NCI-H1105 (cell line): Measurements from ENCODE around the gene INTS1.

Source experiments
- DNase-seq: peaks from one replicate; lab custom pipeline; 2025; lab: John Stamatoyannopoulos, UW

INTS1 gene

GRCh38 chr7:1503390-1503789, 799 bp downstream of the INTS1 start:
- no peak for DNase-seq

GRCh38 chr7:1502845-1503244, 1.3 kb downstream of the INTS1 start:
- DNase-seq: no peak

- DNase-seq: no peak
Measured at GRCh38 chr7:1501487-1502270, 2.5 kb downstream of the INTS1 start.

GRCh38 chr7:1500064-1500807, 4.0 kb downstream of the INTS1 start:
- no peak for DNase-seq

GRCh38 chr7:1499367-1500029, 4.7 kb downstream of the INTS1 start:
- no peak for DNase-seq

GRCh38 chr7:1498370-1499305, 5.6 kb downstream of the INTS1 start:
- no peak for DNase-seq

GRCh38 chr7:1497293-1497927, 6.8 kb downstream of the INTS1 start:
- no peak for DNase-seq

- no peak for DNase-seq
Measured at GRCh38 chr7:1496531-1497292, 7.5 kb downstream of the INTS1 start.

- DNase-seq: no peak
Measured at GRCh38 chr7:1495564-1496242, 8.5 kb downstream of the INTS1 start.

GRCh38 chr7:1494866-1495563, 9.2 kb downstream of the INTS1 start:
- no peak for DNase-seq

GRCh38 chr7:1494447-1494846, 9.7 kb downstream of the INTS1 start:
- DNase-seq: no peak

GRCh38 chr7:1493571-1493970, 10.6 kb downstream of the INTS1 start:
- no peak for DNase-seq

GRCh38 chr7:1493129-1493528, 11.1 kb downstream of the INTS1 start:
- no peak for DNase-seq

- no peak for DNase-seq
Measured at GRCh38 chr7:1492640-1493039, 11.5 kb downstream of the INTS1 start.

- DNase-seq: no peak
Measured at GRCh38 chr7:1492221-1492620, 12.0 kb downstream of the INTS1 start.

GRCh38 chr7:1490837-1491236, 13.4 kb downstream of the INTS1 start:
- no peak for DNase-seq

GRCh38 chr7:1489336-1489735, 14.9 kb downstream of the INTS1 start:
- no peak for DNase-seq

GRCh38 chr7:1488016-1488415, 16.2 kb downstream of the INTS1 start:
- no peak for DNase-seq

- DNase-seq: no peak
Measured at GRCh38 chr7:1487466-1487865, 16.7 kb downstream of the INTS1 start.
